GM18526 (cell line): ENCODE measurements around the gene CCDC80.

Source experiments
- POLR2A ChIP-seq: IDR thresholded peaks from 3 replicates; pipeline ENCODE4 v1.6.1; 2011; ENCODE audit not compliant: insufficient read length; ENCODE audit errors: extremely low read depth

CCDC80 gene

GRCh38 chr3:112643621-112644240 is 2.8 kb upstream of the CCDC80 start:
- TF ChIP-seq POLR2A = no peak

- TF ChIP-seq POLR2A = no peak
Observed at GRCh38 chr3:112642912-112643506, 2.1 kb upstream of the CCDC80 start.

- TF ChIP-seq POLR2A = no peak
Observed at GRCh38 chr3:112640276-112640929, 540 bp downstream of the CCDC80 start.

DNA sequence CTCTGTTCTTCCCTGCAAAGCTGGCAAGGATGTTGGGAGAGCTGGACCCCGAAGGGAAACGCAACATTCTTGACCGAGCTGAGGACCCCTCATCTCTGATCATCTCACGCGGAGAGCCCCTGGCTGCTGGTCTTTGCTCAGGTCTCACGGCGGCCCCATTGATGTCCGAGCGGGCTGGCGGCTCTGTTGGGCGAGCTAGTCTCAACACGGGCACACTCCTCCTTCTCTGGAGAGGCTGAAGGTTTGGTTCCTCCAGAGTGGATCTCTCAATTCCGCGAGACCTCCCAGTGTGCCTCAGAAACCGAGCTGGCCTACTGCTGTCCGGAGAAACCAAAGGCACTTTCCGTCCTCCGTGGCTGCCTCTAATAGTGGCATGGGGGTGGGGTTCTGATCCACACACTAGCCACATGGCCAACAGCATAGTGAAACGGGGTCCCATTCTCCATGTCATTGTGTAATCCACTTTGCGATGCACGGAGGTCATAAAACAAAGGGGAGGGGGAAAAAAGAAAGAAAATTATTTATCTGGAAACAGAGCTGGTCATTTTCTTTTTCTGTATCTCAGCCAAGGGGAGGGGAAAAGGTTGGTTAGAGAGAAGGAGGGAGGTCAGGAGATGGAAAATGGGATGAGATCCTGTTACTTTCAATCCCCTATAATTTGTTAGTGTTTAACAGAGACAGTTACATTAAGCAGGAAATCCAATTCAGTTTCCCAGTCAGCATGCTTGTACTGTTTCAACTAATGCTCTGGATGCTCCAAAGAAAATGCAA is 1.3 kb downstream of the CCDC80 start:
- no peak for TF ChIP-seq POLR2A

DNA sequence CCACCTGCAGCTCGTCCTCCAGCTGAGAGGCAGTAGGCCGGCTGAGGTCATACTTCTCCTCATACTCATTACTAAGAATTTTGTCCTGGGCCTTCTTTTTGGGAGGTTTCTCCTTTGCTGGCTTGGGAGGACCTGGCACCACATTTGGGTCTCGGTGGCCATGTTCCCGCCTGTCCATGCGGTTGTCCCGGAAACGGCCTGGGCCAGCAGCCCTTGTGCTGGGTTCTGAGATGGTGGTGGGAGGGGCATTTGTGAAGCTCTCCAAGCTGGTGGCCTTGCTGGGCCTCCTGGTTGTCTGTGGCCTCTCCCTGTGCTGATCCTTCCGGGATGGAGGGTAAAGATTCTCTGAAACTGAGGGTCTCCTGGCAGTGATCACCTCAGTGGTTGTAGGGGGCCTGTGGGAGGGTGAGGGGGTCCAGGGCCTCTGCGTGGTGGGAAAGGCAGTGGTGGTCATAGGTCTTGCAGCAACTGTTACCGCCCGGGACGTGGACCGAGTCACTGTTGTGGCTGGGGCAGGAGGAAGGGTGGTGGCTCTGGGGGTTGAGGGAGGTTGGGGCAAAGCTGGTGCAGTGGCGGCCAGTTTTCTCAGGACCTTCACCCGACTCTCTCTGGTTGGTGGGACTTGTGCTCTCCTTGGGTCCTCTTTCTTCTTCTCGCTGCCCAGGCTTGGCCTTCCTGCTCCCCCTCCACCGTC is 2.5 kb downstream of the CCDC80 start:
- TF ChIP-seq POLR2A = no peak

DNA sequence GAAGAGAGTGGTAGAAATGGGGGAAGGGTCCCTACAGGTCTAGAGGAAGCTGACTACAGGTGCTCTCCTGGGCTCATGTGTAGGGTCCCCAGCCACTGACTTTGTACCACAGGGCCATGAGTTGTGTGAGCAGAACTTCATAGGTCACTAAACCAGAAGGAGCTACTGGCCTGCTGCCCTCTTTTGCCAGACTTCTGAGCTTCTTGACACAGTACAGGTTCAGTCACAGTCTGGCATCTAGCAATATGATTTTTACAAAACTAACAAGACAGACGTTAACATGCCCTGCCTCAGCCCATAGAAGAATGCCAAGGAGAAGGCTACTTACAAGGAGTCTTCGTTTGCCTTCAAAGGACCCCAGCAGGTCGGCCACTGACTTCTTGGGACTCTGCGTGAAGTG is 3.2 kb downstream of the CCDC80 start:
- TF ChIP-seq POLR2A = no peak

DNA sequence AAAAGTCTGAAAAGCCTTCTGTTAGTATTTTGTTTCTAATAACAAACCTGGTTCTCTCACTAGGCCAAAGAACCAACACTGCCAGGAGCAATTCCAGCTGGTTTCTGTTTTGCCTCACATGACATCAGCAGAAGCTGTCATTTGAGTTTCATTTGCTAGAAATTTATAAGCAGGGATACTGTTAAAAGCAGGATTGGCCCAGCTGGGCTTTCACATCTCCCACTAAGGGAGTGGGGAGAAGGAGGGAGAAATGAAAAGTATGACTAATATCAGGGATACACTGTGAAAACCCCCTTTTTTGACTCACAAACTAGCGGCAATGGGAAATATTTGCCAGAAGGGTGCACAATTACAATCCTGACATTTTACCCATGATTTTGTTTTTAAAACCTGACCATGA is 5.3 kb downstream of the CCDC80 start:
- TF ChIP-seq POLR2A = no peak

GRCh38 chr3:112634786-112635541 is 6.0 kb downstream of the CCDC80 start:
- no peak for TF ChIP-seq POLR2A

- no peak for TF ChIP-seq POLR2A
Observed at GRCh38 chr3:112633757-112634156, 7.2 kb downstream of the CCDC80 start.

GRCh38 chr3:112633191-112633590 is 7.8 kb downstream of the CCDC80 start:
- TF ChIP-seq POLR2A = no peak

- no peak for TF ChIP-seq POLR2A
Observed at GRCh38 chr3:112632596-112632995, 8.3 kb downstream of the CCDC80 start.

- no peak for TF ChIP-seq POLR2A
Observed at GRCh38 chr3:112631257-112631656, 9.7 kb downstream of the CCDC80 start.

GRCh38 chr3:112629425-112629824 is 11.5 kb downstream of the CCDC80 start:
- TF ChIP-seq POLR2A = no peak

DNA sequence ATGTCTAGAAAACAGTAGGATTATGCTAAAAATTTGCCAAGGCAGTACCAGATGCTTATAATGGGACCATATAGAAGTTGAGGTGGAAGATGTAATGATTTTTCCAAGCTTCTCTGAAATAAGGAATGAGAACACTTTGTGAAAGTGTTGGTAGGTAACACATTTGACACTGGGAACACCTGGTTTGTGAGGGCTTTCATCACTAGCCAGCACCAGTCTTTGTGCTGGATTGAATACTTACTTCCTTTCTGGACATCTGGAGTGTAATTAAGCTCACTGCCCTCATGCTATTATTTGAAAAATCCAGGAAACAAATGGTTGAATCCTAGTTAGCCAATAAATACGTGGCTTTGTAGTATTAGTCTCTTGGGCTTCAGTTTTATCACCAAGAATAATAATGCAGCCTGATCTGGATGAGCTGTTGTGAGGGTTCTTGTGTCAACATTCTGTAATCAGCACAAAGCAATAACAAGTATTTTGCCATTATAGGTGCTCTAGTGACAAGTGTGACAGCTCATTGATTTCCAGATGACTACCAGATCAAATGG is 12.9 kb downstream of the CCDC80 start:
- no peak for TF ChIP-seq POLR2A

GRCh38 chr3:112627419-112627818 is 13.5 kb downstream of the CCDC80 start:
- TF ChIP-seq POLR2A = no peak

GRCh38 chr3:112623717-112624116 is 17.2 kb downstream of the CCDC80 start:
- no peak for TF ChIP-seq POLR2A
